Epidermal melanocyte (primary cell): ENCODE data around the gene KRT4.
"Not testable (repeated sequence)": the region's sequence is repeated elsewhere in the genome, so short reads cannot be mapped to it uniquely, and the experiment has no call there.

Experiments
- DNase-seq: peaks from one replicate; pipeline ENCODE4 v3.0.0; 2011; ENCODE audit warnings: low spot score; ENCODE audit not compliant: insufficient read length

KRT4 gene

DNA sequence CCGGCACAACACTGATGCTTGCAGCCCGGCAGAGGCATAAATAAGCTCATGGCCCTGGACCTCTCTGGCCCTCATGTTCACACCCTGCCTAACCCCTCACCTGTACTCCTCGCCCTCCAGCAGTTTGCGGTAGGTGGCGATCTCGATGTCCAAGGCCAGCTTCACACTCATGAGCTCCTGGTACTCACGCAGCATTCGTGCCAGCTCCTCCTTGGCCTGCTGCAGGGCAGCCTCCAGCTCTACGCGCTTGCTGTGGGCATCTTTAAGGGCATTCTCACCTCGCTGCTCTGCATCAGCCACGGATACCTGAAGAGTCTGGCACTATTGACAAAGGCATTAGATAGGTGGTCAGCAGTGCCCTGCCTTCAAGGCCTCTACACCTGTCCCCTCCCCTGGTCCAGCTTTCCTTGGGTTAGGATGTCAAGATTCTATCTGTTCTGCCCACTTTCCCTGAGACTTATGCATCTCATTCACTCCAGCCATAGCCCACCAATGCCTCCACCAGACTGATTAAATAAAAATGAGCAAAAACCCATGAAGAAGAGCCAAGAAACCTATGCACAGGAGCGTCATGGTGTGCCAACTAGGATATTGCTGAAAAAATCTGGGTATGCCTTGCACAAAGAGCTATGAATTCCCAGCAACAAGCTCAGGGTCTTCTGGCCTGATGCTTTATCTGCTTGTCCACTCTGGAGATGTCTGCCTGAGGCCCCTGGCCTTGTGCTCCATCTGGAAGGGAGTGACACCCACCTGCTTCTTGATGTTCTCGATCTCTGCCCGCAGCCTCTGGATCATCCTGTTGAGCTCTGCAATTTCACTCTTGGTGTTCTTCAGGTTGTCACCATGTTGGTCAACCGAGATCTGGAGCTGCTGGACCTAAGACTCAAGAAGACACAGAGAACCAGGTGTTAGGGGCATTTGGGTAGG lies 6.1 kb downstream of the KRT4 start:
- DNase-seq: no peak

GRCh38 chr12:52806821-52807543 lies 6.9 kb downstream of the KRT4 start:
- DNase-seq: no peak

- DNase-seq: no peak
Measured at GRCh38 chr12:52806169-52806811, 7.6 kb downstream of the KRT4 start.

DNA sequence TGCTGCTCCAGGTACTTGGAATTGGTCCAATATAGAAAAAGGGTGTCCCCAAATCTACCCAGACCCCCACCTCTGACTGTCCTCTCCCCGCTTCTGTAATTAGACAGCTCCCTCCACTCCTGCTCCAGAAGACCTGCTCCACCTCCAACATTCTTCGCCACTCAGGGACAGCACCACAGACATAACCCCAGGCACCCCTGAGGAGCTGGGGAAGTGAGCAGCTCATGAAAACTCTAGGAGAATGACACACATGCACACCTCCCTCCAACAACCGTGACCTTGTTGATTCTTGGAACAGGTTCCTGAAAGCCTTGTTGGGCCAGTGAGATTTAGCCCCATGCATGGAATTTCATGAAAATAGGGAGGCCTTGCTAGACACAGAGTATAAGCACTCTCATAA lies 8.2 kb downstream of the KRT4 start:
- DNase-seq: no peak

DNA sequence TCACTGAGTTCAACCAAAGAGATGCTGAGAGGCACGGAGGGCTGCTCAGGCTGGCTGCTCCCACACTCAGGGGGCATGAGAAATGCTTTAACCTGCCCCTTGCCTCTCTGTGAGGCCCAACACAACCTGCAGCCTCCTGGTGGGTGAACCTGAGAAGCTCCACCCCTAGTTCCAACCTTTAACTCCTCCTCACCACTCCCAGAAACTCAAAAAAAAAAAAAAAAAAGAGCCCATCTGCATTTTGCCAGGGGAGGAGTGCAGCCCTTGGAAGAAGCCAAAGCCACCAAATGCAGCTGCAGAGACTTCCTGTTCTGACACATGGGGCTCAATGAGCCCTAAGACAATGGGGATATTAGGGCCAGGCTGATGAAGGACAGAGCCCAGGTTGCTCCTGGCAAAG lies 8.9 kb downstream of the KRT4 start:
- DNase-seq: no peak

DNA sequence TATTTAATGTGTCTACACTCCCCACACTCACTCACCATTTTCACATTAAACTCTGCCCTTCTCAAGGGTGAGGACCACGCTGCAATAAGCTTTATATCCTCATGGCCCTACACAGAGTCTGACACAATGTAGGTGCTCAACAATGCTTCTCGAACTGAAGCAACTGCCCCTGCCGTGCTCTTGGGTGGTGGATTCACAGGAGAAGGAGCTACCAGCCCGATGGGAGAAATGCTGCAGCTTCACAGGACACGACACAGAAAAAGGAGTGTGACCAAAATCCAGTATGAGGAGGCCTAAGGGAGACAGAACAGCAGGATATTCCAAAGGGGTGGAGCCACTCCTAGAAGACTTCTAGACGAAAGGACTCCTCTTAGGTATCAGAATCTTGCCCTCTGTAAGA lies 11.5 kb downstream of the KRT4 start:
- DNase-seq: no peak

GRCh38 chr12:52801773-52802172 lies 12.1 kb downstream of the KRT4 start:
- DNase-seq: no peak

DNA sequence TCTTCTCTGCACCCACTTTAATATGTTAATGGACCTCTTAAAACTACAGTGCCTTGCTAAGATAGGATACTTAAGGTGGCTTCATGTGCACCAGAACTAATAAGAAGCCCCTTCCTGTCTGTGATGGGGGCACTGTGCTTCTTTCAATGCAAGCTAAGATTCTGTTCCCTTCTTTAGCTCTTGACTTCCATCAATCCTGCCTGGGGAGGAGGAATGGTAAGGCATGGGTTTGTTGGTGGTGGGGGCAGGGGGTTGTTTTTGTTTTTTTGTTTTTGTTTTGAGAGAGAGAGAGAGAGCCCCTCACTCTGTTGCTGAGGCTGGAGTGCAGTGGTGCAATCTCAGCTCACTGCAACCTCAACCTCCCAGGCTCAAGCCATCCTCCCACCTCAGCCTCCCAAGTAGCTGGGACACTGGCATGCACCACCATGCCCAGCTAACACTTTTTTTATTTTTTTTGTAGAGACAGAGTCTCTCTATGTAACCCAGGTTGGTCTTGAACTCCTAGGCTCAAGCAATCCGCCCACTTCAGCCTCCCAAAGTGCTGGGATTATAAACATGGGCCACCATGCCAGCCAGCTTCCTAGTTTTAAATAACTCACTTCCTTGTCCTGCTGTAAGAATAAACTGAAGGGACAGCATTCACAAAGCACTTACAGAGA lies 13.5 kb downstream of the KRT4 start:
- no peak for DNase-seq

- no peak for DNase-seq
Measured at GRCh38 chr12:52799505-52800211, 14.3 kb downstream of the KRT4 start.

DNA sequence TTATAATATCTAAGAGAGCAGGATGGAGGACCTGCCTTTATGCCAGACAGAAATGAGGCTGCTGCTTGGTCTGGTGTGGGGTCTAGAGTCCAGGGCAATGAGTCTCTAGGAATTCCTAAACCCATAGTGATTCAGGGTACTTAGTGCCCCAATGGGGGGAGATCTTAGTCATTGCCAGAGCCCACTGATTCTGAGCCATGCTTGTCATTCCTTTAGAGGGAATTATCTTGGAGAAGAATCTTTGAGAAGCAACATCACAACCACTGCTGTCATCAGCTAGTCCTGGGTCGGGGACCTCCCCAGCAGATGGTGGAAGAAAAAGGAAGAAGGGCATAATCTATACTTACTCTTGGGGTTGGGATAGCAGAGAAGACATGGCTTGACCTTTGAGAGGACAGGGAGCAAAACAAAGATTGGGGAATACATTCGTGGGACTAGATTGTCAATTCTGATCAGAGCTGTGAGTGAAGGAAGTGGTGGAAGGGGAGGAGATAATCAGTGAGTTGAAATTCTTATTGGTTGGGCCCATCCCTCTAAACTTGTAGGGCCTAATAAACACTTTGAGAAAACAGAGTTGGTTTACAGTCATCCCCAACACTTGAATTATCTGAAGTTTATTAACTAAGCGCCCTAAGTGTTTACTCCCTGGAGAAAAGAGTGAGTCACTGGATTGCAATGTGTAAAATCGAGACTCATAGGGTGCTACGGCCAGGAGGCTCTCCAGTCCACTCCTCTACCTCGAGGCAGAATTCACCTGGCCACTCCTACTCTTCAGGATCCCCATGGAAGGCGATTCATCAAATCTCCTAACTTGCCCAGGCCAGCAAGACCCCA lies 15.0 kb downstream of the KRT4 start:
- no peak for DNase-seq

- DNase-seq: no peak
Measured at GRCh38 chr12:52798003-52798670, 15.8 kb downstream of the KRT4 start.

- no peak for DNase-seq
Measured at GRCh38 chr12:52797529-52797894, 16.4 kb downstream of the KRT4 start.

DNA sequence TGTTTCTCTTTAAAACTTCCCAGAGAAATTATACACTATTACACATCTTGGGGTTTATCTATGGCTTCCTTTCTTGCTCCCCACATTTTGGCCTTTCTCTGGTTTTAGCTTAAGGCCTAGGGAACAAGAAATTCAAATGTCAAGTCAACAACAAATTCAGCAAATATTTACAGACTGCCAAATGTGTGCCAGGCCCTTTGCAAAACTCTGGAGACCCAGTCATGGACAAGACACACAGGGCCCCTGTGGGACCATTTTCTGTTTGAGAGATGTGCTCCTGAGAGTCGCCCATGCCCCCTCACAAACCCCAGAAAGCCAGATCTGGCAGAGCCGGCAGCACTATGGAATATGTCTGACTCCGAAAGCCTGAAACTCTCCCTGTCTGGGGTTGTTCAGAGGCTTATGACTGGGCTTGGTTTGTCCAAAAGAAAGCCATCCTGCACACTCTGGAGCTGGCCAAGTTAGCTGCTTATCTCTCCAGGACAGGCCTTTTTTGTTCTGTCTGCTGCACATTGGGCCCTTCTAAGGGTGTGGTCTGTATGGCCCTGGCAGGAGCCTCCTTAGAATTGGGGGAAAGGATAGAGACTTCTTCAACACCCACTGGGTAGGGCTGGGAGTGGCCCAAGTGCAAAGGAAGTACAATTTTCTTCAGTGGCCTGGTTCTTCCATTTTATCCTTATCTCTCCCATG lies 16.9 kb downstream of the KRT4 start:
- DNase-seq: no peak

DNA sequence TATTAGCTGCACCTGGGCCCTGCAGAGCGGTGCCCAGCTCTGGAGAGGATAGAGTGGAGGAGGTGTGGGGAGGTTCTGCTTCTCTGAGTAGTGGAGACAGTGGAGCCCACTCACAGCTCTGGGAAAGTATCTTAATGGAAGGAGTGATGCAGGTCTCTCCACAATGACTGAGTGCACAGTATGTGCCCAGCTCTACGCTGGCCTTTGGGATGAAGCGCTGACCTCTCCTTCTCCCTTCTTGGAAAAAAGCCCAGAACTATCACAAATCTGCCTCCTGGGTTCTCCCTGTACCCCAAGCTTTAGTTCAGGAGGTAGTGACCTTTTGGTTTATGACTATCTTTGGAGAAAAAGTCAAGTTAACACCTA lies 17.5 kb downstream of the KRT4 start:
- no peak for DNase-seq

GRCh38 chr12:52795694-52796428 lies 18.1 kb downstream of the KRT4 start, which contains the start of gene KRT3:
KRT3 (minus strand) TSS chr12:52796117; CDS start chr12:52796042, 75 bp downstream.
- DNase-seq: no peak

- not testable (repeated sequence) for DNase-seq
Measured at GRCh38 chr12:52795332-52795674, 18.6 kb downstream of the KRT4 start.

- no peak for DNase-seq
Measured at GRCh38 chr12:52794479-52795331, 19.2 kb downstream of the KRT4 start.
